GM23338 (cell line): ENCODE data around the gene RNF112. TPM values are rescaled to one million over a fixed set of nuclear protein-coding genes. Genes with fewer than 3 reads are reported as not detected.

ENCODE experiments used
- ATAC-seq: fragments of 200-7000 bp; cut with Tn5 transposase; 3 replicates; pipeline ENCODE4 v1.9.1; 2020
- DNase-seq: peaks from one replicate; pipeline ENCODE4 v3.0.0-alpha.2; 2015; ENCODE audit warnings: low spot score
- H2AFZ ChIP-seq: fragments of 200-600 bp; sonication (generic); 2 replicates; pipeline ENCODE4 v1.8.0; 2016; ENCODE audit warnings: antibody characterized with exemption, mild to moderate bottlenecking, moderate library complexity
- H3F3A ChIP-seq: fragments of 200-600 bp; sonication (generic); replicated peaks from 2 replicates; pipeline ENCODE4 v1.8.0; 2017; ENCODE audit warnings: antibody characterized with exemption, mixed run types, low read depth
- H3K27ac ChIP-seq: fragments of 200-600 bp; sonication (generic); 2 replicates; pipeline ENCODE4 v1.6.1; 2016; ENCODE audit warnings: low read depth
- H3K27me3 ChIP-seq: fragments of 200-600 bp; sonication (generic); 2 replicates; pipeline ENCODE4 v1.8.0; 2016; ENCODE audit warnings: mild to moderate bottlenecking, mixed run types, moderate library complexity; ENCODE audit not compliant: insufficient read depth
- H3K36me3 ChIP-seq: fragments of 200-600 bp; sonication (generic); 2 replicates; pipeline ENCODE4 v1.8.0; 2016; ENCODE audit warnings: mild to moderate bottlenecking; ENCODE audit not compliant: insufficient read depth
- H3K4me1 ChIP-seq: fragments of 200-600 bp; sonication (generic); 2 replicates; pipeline ENCODE4 v1.8.0; 2016; ENCODE audit warnings: mild to moderate bottlenecking, moderate library complexity; ENCODE audit not compliant: insufficient read depth
- H3K4me2 ChIP-seq: fragments of 200-600 bp; sonication (generic); 2 replicates; pipeline ENCODE4 v1.7.1; 2017; ENCODE audit warnings: mixed run types
- H3K4me3 ChIP-seq: fragments of 200-600 bp; sonication (generic); 2 replicates; pipeline ENCODE4 v1.6.1; 2016; ENCODE audit warnings: mixed run types
- H3K79me2 ChIP-seq: fragments of 200-600 bp; sonication (generic); replicated peaks from 2 replicates; pipeline ENCODE4 v1.8.0; 2017; ENCODE audit warnings: mild to moderate bottlenecking; ENCODE audit not compliant: insufficient read depth
- H3K9me2 ChIP-seq: fragments of 200-600 bp; sonication (generic); 2 replicates; pipeline ENCODE4 v1.8.0; 2017; ENCODE audit not compliant: insufficient read depth
- H4K20me1 ChIP-seq: fragments of 200-600 bp; sonication (generic); replicated peaks from 2 replicates; pipeline ENCODE4 v1.8.0; 2017; ENCODE audit warnings: mild to moderate bottlenecking; ENCODE audit not compliant: insufficient read depth
- H3K27ac Mint-ChIP-seq: 2 replicates; pipeline ENCODE4 v1.8.0; 2020; ENCODE audit warnings: inconsistent platforms, mild to moderate bottlenecking, moderate library complexity, mixed read lengths
- H3K27me3 Mint-ChIP-seq: 3 replicates; pipeline ENCODE4 v1.8.0; 2022; ENCODE audit warnings: low read depth, mild to moderate bottlenecking, moderate library complexity, mixed read lengths, inconsistent platforms; ENCODE audit not compliant: insufficient read depth, poor library complexity
- H3K36me3 Mint-ChIP-seq: 3 replicates; pipeline ENCODE4 v1.8.0; 2021; ENCODE audit warnings: low read depth, mild to moderate bottlenecking, inconsistent platforms, moderate library complexity, mixed read lengths
- H3K4me1 Mint-ChIP-seq: 3 replicates; pipeline ENCODE4 v1.8.0; 2020; ENCODE audit warnings: mild to moderate bottlenecking, inconsistent platforms, mixed read lengths
- H3K4me3 Mint-ChIP-seq: 3 replicates; pipeline ENCODE4 v1.8.0; 2021; ENCODE audit warnings: moderate library complexity, mild to moderate bottlenecking, inconsistent platforms, mixed read lengths
- H3K9me3 Mint-ChIP-seq: 3 replicates; pipeline ENCODE4 v1.8.0; 2020; ENCODE audit warnings: moderate library complexity, mild to moderate bottlenecking, inconsistent platforms, mixed read lengths
- EZH2phosphoT487 ChIP-seq: fragments of 200-600 bp; sonication (generic); IDR thresholded peaks from one replicate; pipeline ENCODE4 v1.8.1; 2018; ENCODE audit warnings: antibody characterized with exemption; ENCODE audit not compliant: unreplicated experiment
- JUNB ChIP-seq: IDR thresholded peaks from one replicate; pipeline ENCODE4 v1.6.1; 2016; ENCODE audit warnings: antibody characterized with exemption; ENCODE audit not compliant: unreplicated experiment
- NANOG ChIP-seq: IDR thresholded peaks from 2 replicates; pipeline ENCODE4 v1.6.1; 2016; ENCODE audit warnings: antibody characterized with exemption, borderline replicate concordance
- POLR2AphosphoS5 ChIP-seq: IDR thresholded peaks from 2 replicates; pipeline ENCODE4 v1.6.1; 2016; ENCODE audit warnings: antibody characterized with exemption, low read depth
- ZNF331 ChIP-seq: fragments of 250-450 bp; sonication (Bioruptor Pico); IDR thresholded peaks from 2 replicates; pipeline ENCODE4 v1.5.0; 2020; ENCODE audit warnings: low read depth, mild to moderate bottlenecking, moderate library complexity
- polyA plus RNA-seq: library from polyadenylated mRNA; unstranded; fragments of >200 nt; fragmentation: Nextera tagmentation; extraction: Ambion mirVana; gene quantifications from 2 replicates; pipeline ENCODE4 v1.2.1, GENCODE V29; 2016
- total RNA-seq: library from RNA; depleted of rRNA; stranded (reverse); fragments of >200 nt; shearing (Covaris generic); gene quantifications from 2 replicates; pipeline ENCODE4 v1.2.3, GENCODE V29; 2014
- TF ChIP-seq, protein P1 (sequence below): IDR thresholded peaks from one replicate; pipeline ENCODE4 v1.6.1; 2018; ENCODE audit warnings: antibody characterized with exemption; ENCODE audit not compliant: unreplicated experiment
- TF ChIP-seq, protein P2 (sequence below), 2 experiments: fragments of 200-600 bp in 1 of 2; sonication (generic) in 1 of 2; conservative IDR thresholded peaks; 2 replicates each; pipeline versions ENCODE4 v1.5.1 to v1.6.1; 2016 to 2017; ENCODE audit warnings: antibody characterized with exemption in 2 of 2, low read depth in 2 of 2, mild to moderate bottlenecking in 2 of 2, moderate library complexity in 1 of 2

The RNF112 gene
- total and polyA plus RNA-seq, 2 experiments from 2014 or later: 0.42 to 4.1 TPM

DNA sequence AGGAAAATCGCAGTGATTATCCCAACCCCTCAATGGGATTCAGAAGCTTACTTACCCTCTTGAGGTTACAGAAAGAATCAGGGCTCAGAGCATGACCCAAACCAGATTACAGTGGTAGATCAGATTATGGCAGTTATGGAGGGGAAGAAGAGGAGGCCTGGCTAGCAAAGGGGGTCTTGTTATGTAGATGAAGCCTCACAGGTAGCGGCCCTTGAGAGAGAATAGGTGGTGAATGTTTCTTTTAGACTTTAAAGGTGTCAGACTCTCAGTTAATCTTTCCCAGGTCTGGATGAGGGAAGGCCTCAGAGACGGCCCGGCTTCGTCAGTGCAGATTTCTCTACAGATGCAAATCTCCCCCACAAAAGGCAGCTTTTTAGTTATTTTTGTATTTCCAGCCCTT, 15.6 kb downstream of the RNF112 start:
- no peak overlapping the region for H3K4me3 ChIP-seq
- peak overlapping the region; percentile 83 for H3K27ac ChIP-seq
- no peaks in the 10 kb centered on the region for H3K9me2 ChIP-seq
- H2AFZ ChIP-seq: peak overlapping the region; percentile 20; the same call in 1 of the 2 replicates
- no peak for TF ChIP-seq ZNF331
- TF ChIP-seq NANOG: no peak; the same call in 1 of the 2 replicates
- TF ChIP-seq, protein P1, sequence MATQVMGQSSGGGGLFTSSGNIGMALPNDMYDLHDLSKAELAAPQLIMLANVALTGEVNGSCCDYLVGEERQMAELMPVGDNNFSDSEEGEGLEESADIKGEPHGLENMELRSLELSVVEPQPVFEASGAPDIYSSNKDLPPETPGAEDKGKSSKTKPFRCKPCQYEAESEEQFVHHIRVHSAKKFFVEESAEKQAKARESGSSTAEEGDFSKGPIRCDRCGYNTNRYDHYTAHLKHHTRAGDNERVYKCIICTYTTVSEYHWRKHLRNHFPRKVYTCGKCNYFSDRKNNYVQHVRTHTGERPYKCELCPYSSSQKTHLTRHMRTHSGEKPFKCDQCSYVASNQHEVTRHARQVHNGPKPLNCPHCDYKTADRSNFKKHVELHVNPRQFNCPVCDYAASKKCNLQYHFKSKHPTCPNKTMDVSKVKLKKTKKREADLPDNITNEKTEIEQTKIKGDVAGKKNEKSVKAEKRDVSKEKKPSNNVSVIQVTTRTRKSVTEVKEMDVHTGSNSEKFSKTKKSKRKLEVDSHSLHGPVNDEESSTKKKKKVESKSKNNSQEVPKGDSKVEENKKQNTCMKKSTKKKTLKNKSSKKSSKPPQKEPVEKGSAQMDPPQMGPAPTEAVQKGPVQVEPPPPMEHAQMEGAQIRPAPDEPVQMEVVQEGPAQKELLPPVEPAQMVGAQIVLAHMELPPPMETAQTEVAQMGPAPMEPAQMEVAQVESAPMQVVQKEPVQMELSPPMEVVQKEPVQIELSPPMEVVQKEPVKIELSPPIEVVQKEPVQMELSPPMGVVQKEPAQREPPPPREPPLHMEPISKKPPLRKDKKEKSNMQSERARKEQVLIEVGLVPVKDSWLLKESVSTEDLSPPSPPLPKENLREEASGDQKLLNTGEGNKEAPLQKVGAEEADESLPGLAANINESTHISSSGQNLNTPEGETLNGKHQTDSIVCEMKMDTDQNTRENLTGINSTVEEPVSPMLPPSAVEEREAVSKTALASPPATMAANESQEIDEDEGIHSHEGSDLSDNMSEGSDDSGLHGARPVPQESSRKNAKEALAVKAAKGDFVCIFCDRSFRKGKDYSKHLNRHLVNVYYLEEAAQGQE: no peak
- no peak for TF ChIP-seq EZH2phosphoT487
- Mint-ChIP-seq H3K36me3 (no peaks in the 10 kb centered on the region), H3K9me3 (no peaks in the 10 kb centered on the region; the same call in 2 of the 3 replicates), H3K27ac (peak overlapping the region; percentile 59; the same call in 1 of the 2 replicates), H3K27me3 (peaks cover 4% of the 10 kb centered on the region), H3K4me1 (peaks cover 15% of the 10 kb centered on the region), H3K4me3 (no peak overlapping the region)
- peaks cover 16% of the 10 kb centered on the region for H3K4me1 ChIP-seq
- H4K20me1 ChIP-seq: no peaks in the 10 kb centered on the region
- no peaks in the 10 kb centered on the region for H3K36me3 ChIP-seq
- DNase-seq (peak; percentile 62), ATAC-seq (peak; percentile 92)
- peak overlapping the region; percentile 33 for H3K4me2 ChIP-seq
- no peaks in the 10 kb centered on the region for H3F3A ChIP-seq
- no peaks in the 10 kb centered on the region for H3K79me2 ChIP-seq
- H3K27me3 ChIP-seq: no peaks in the 10 kb centered on the region

DNA sequence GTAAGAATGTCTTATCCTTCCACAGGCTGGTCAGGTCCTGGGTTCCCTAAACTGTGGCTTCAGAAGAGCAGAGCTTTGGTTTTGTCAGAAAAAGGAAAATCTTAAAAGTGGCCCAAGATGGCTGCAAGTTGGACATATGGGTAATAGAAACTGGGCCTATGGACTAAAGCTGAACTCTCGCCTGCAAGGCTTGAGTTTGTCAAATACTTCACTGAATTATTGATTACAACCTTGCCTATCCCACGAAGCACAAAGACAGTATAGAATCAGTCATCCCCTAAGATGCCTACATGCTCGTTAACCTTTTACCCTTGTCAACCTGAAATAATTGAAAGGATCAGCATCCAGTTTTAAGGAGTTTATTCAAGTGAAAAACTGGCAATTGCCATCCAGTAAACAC, 20.7 kb downstream of the RNF112 start:
- peaks cover 4% of the 10 kb centered on the region for H3K27me3 Mint-ChIP-seq
- Histone ChIP-seq H3F3A (no peaks in the 10 kb centered on the region), H2AFZ (no peak overlapping the region), H3K36me3 (no peaks in the 10 kb centered on the region), H3K27me3 (no peaks in the 10 kb centered on the region), H3K4me2 (no peak overlapping the region), H3K9me2 (no peaks in the 10 kb centered on the region), H3K79me2 (no peaks in the 10 kb centered on the region), H3K4me1 (peaks cover 44% of the 10 kb centered on the region), H3K27ac (no peak overlapping the region), H3K4me3 (no peak overlapping the region), H4K20me1 (no peaks in the 10 kb centered on the region)
- no peak for DNase-seq
- H3K36me3 Mint-ChIP-seq: no peaks in the 10 kb centered on the region
- TF ChIP-seq JUNB: no peak
- TF ChIP-seq, protein P2, sequence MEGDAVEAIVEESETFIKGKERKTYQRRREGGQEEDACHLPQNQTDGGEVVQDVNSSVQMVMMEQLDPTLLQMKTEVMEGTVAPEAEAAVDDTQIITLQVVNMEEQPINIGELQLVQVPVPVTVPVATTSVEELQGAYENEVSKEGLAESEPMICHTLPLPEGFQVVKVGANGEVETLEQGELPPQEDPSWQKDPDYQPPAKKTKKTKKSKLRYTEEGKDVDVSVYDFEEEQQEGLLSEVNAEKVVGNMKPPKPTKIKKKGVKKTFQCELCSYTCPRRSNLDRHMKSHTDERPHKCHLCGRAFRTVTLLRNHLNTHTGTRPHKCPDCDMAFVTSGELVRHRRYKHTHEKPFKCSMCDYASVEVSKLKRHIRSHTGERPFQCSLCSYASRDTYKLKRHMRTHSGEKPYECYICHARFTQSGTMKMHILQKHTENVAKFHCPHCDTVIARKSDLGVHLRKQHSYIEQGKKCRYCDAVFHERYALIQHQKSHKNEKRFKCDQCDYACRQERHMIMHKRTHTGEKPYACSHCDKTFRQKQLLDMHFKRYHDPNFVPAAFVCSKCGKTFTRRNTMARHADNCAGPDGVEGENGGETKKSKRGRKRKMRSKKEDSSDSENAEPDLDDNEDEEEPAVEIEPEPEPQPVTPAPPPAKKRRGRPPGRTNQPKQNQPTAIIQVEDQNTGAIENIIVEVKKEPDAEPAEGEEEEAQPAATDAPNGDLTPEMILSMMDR (conservative IDR thresholded peaks at IDR 0.05; ENCODE audit: low read depth in 2 of 2): no peak
- no peak for TF ChIP-seq NANOG
- no peak for TF ChIP-seq POLR2AphosphoS5
- no peak for ATAC-seq
- no peak overlapping the region for H3K27ac Mint-ChIP-seq
- H3K4me1 Mint-ChIP-seq: peaks cover 36% of the 10 kb centered on the region
- H3K9me3 Mint-ChIP-seq: no peaks in the 10 kb centered on the region
- no peak overlapping the region for H3K4me3 Mint-ChIP-seq
